Activated B cell treated with CpG ODN at 0.5 μM for 24 hours (primary cell): ENCODE results near the gene SMARCA4. TPM values are rescaled to one million over a fixed set of nuclear protein-coding genes. Genes with fewer than 3 reads are reported as not detected.

Source experiments
- ATAC-seq: fragments of 200-7000 bp; cut with Tn5 transposase; one replicate; pipeline ENCODE4 v1.10.0; 2021; ENCODE audit warnings: low read depth, mild to moderate bottlenecking, moderate library complexity
- CTCF ChIA-PET: fragments of 350-600 bp; sonication (Branson Sonifier 250); formaldehyde crosslinking; loops from one replicate; lab custom pipeline; 2021; ENCODE audit warnings: antibody characterized with exemption; lab: Charles Lee
- POLR2A ChIA-PET: fragments of 350-600 bp; sonication (Branson Sonifier 250); formaldehyde crosslinking; loops from one replicate; lab custom pipeline; 2021; ENCODE audit warnings: antibody characterized with exemption; lab: Charles Lee
- DNase-seq: peaks from one replicate; pipeline ENCODE4 v3.0.0; 2022
- H3K27ac Mint-ChIP-seq: one replicate; pipeline ENCODE4 v1.8.0; 2020; ENCODE audit warnings: mixed read lengths
- H3K27me3 Mint-ChIP-seq: one replicate; pipeline ENCODE4 v1.8.0; 2021; ENCODE audit warnings: mixed read lengths
- H3K36me3 Mint-ChIP-seq: one replicate; pipeline ENCODE4 v1.8.0; 2021; ENCODE audit warnings: low read depth, mixed read lengths
- H3K4me1 Mint-ChIP-seq: one replicate; pipeline ENCODE4 v1.8.0; 2021; ENCODE audit warnings: mixed read lengths
- H3K4me3 Mint-ChIP-seq: one replicate; pipeline ENCODE4 v1.8.0; 2020; ENCODE audit warnings: mild to moderate bottlenecking, mixed read lengths
- H3K9me3 Mint-ChIP-seq: one replicate; pipeline ENCODE4 v1.8.0; 2020; ENCODE audit warnings: mixed read lengths
- intact Hi-C: fragments of 100-400 bp; cut with micrococcal nuclease; formaldehyde crosslinking; loops from one replicate; pipeline ENCODE4 v1.15.1; 2024
- total RNA-seq: library from RNA; stranded (reverse); gene quantifications from 2 replicates; pipeline ENCODE4 v1.2.3, GENCODE V29; 2022
- TF ChIP-seq, protein P1 (sequence below): fragments of 200-600 bp; IDR thresholded peaks from one replicate; pipeline ENCODE4 v1.8.0; 2022; ENCODE audit warnings: antibody characterized with exemption, mild to moderate bottlenecking

Gene SMARCA4
- total RNA-seq, 1 donor from 2014 or later, result 93.6 TPM

DNA sequence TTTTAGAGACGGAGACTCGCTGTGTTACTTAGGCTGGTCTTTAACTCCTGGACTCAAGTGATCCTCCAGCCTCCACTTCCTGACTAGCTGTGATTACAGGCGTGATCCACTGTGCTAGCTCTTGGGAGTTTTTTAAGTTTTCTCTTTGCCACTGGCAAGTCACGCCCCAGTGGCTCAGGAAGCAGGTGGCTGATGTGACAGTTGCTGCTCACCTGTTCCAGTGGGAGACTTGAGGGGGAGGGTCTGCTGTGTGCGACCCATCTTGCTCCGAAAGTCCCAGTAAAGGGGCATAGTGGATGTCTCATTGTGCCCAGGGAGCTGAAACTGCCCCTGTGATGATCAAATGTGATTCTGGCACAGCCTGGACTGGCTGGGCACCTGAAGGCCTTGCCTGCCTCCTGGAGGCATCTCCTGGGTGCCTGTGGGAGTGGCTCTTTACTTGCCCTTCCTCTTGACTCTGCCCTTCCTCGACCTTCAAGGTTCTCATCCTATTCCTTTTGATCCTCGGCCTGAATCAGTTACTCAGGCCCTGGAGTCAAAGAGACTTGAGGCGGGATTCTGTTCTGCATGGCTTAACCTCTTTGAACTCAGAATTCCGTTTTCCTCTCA lies 7.8 kb downstream of the SMARCA4 start:
- TF ChIP-seq, protein P1, sequence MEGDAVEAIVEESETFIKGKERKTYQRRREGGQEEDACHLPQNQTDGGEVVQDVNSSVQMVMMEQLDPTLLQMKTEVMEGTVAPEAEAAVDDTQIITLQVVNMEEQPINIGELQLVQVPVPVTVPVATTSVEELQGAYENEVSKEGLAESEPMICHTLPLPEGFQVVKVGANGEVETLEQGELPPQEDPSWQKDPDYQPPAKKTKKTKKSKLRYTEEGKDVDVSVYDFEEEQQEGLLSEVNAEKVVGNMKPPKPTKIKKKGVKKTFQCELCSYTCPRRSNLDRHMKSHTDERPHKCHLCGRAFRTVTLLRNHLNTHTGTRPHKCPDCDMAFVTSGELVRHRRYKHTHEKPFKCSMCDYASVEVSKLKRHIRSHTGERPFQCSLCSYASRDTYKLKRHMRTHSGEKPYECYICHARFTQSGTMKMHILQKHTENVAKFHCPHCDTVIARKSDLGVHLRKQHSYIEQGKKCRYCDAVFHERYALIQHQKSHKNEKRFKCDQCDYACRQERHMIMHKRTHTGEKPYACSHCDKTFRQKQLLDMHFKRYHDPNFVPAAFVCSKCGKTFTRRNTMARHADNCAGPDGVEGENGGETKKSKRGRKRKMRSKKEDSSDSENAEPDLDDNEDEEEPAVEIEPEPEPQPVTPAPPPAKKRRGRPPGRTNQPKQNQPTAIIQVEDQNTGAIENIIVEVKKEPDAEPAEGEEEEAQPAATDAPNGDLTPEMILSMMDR, result no peak
- H3K4me1 Mint-ChIP-seq, result peaks cover 56% of the 10 kb centered on the region
- no peaks in the 10 kb centered on the region for H3K27me3 Mint-ChIP-seq
- H3K27ac Mint-ChIP-seq, result peak overlapping the region; percentile 51
- ATAC-seq (peak; percentile 38), DNase-seq (peak; percentile 20)
- H3K4me3 Mint-ChIP-seq, result peak overlapping the region; percentile 56
- peaks cover 1% of the 10 kb centered on the region for H3K36me3 Mint-ChIP-seq
- intact Hi-C loops, result no loop called here
- POLR2A ChIA-PET, result no interaction called here
- CTCF ChIA-PET, result interaction anchor here (0.6 to 1.2 kb wide), 3 partner anchors 27 to 159 kb away, joined by 3 to 5 read pairs (median 4); no protein-coding TSS in a partner anchor
- H3K9me3 Mint-ChIP-seq, result no peaks in the 10 kb centered on the region

DNA sequence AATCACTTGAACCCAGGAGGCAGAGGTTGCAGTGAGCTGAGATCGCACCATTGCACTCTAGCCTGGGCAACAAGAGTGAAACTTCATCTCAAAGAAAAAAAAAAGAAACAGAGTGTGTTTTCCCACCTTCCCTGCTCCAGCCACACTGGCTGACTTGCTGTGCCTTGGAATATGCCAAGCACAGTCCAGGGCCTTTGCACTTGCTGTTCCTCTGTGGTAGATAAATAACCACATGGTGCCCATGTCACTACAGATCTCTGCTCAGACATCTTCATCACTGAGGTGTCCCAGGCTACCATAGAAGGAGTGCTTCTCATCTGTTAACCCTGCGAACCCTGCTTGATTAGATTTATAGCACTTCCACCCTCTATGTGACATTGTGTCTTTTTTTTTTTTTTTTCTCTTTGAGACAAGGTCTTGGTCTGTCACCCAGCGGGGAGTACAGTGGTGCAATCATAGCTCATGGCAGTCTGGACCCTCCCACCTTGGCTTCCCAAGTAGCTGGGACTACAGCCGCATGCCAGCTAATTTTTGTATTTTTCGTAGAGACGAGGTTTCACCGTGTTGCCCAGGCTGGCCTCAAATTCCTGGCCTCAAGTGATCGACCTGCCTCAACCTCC lies 10.4 kb downstream of the SMARCA4 start:
- intact Hi-C loops, result no loop called here
- ChIA-PET POLR2A (interaction anchor here (1.8 kb wide), 1 partner anchor 10 kb away, joined by 12 read pairs; the partner anchor contains the start of gene SMARCA4), CTCF (no interaction called here)
- TF ChIP-seq, protein P1, result no peak
- no peak for ATAC-seq
- Mint-ChIP-seq H3K27me3 (no peaks in the 10 kb centered on the region), H3K9me3 (no peaks in the 10 kb centered on the region), H3K27ac (no peak overlapping the region), H3K36me3 (peaks cover 1% of the 10 kb centered on the region), H3K4me3 (no peak overlapping the region), H3K4me1 (peaks cover 56% of the 10 kb centered on the region)
- no peak for DNase-seq

DNA sequence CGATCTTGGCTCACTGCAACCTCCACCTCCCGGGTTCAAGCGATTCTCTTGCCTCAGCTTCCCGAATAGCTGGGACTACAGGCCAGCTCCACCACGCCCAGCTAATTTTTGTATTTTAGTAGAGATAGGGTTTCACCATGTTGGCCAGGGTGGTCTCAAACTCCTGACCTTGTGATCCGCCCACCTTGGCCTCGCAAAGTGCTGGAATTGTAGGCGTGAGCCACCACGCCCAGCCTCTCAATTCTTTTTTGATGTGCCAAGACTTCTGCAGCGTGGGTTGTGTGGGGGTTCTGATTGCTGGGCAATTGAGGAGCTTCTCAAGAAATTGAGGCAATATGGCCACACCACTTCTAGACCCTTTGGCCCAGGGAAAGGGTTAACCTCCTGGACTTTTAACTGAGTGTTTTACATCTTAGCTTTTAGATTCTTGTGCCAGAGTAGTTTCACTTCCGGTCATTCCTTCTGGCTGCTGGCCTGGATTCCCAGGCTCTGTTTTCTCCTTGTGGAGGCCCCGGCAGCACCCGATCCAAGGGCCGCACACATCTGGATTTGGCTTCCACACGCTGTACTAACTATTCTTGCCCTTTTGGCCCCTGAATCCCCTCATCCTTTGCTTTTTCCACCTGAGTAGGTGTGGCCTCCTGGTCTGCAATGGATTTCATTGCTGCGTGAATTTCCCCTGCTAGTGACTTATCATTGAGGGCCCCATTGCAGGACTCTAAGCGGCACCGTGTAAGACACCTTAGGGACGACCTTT lies 14.7 kb downstream of the SMARCA4 start:
- DNase-seq (no peak), ATAC-seq (no peak)
- no peak overlapping the region for H3K4me3 Mint-ChIP-seq
- ChIA-PET POLR2A (interaction anchor here (0.6 kb wide), 1 partner anchor 17 kb away, joined by 5 read pairs; no protein-coding TSS in a partner anchor), CTCF (no interaction called here)
- intact Hi-C loops, result no loop called here
- H3K27ac Mint-ChIP-seq, result no peak overlapping the region
- TF ChIP-seq, protein P1, result no peak
- H3K36me3 Mint-ChIP-seq, result peaks cover 1% of the 10 kb centered on the region
- no peaks in the 10 kb centered on the region for H3K9me3 Mint-ChIP-seq
- peaks cover 43% of the 10 kb centered on the region for H3K4me1 Mint-ChIP-seq
- no peaks in the 10 kb centered on the region for H3K27me3 Mint-ChIP-seq

DNA sequence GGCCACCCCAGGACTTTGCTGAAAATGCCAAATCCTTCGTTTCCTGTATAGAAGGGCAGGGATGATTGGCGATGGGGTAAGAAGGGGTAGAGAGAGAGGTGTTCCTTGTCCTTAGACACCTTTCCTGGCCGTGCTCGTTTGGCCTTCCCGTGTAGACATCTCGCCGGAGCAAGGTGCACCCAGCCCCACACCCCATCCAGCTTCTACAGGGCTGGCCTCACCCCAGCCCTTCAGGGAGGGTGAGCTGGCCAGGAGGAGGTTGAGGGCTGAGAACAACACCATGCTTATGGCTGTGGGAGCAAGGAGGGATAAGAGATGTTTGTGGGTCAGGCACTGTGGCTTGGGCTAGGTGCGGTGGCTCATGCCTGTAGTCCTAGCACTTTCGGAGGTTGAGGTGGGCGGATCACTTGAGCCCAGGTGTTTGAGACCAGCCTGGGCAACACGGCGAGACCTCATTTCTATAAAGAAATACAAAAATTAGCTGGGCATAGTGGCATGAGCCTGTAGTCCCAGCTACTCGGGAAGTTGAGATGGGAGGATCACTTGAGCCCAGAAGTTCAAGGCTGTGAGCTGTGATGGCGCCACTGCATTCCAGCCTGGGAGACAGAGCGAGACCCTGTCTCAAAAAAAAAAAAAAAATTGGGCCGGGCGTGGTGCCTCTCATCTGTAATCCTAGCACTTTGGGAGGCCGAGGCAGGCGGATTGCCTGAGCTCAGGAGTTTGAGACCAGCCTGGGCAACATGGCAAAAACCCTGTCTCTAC lies 15.5 kb downstream of the SMARCA4 start:
- H3K36me3 Mint-ChIP-seq, result peaks cover 3% of the 10 kb centered on the region
- TF ChIP-seq, protein P1, result no peak
- H3K27ac Mint-ChIP-seq, result no peak overlapping the region
- DNase-seq (no peak), ATAC-seq (no peak)
- no peaks in the 10 kb centered on the region for H3K9me3 Mint-ChIP-seq
- no peak overlapping the region for H3K4me3 Mint-ChIP-seq
- POLR2A ChIA-PET, result no interaction called here
- intact Hi-C loops, result no loop called here
- peaks cover 45% of the 10 kb centered on the region for H3K4me1 Mint-ChIP-seq
- CTCF ChIA-PET, result no interaction called here
- H3K27me3 Mint-ChIP-seq, result no peaks in the 10 kb centered on the region
